Non-pigmented ciliary epithelial cell (primary cell): ENCODE results near the gene IZUMO4.

ENCODE experiments used
- DNase-seq: peaks from one replicate; pipeline ENCODE4 v3.0.0-alpha.2; 2010; ENCODE audit warnings: low read depth

IZUMO4 gene

DNA sequence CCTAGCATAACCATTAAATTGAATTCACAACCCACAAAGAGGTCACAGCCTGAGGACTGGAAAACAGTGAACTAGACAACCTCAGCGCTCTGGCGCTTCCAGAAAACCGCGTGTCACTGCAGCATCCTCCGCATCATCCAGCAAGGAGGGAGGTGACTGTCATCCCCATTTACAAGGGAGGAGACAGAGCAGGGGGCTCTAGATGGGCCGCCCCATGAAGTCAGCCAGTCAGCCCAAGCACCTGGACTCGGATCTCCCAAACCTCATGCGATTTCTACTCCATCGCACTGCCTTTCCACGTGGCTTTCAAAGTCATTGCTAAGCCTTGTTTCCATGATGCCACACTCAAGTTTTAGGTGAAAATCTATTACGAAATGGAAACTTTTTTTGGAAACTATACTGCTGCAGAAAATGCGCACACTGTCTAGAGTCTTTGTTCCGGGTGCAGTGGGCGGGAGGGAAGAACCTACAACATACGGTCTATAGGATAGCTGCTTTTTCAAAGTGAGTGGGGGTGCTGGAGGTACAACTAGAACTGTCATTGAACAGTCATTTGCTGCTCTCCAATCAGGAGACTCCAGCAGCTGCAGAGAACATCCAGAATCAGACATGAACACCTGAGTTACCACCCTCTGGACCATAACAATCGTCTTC, 51.9 kb downstream of the IZUMO4 start:
- DNase-seq = no peak
